ENCODE data around the gene MEF2B. TPM values are rescaled to one million over a fixed set of nuclear protein-coding genes. Genes with fewer than 3 reads are reported as not detected.
A peak's percentile ranks its signal among the peaks of the same experiment; 100 is the strongest.

MEF2B gene
- total RNA-seq = 1.2 and 1.3 TPM in 2 replicates
- polyA plus RNA-seq = 0.52 and 0.65 TPM in 2 replicates
- 0.21 and 0.49 TPM in 2 replicates for polyA plus RNA-seq (2011; cell fraction: cytosol; rRNA removed)
- 1.4 and 1.7 TPM in 2 replicates for polyA plus RNA-seq (2011; cell fraction: nucleus; rRNA removed)
- 0.48 and 0.86 TPM in 2 replicates for polyA plus RNA-seq (2012)
- not detected in 2 replicates for polyA minus RNA-seq
- polyA minus RNA-seq (2011; cell fraction: cytosol; rRNA and poly(A)+ RNA removed) = not detected
- polyA minus RNA-seq (2011; cell fraction: nucleus; rRNA and poly(A)+ RNA removed) = 1.8 TPM in 1 of 2 replicates, not detected in the other
- percentile 36 among the genes with signal in this experiment for Bru-seq, nascent RNA
- percentile 54 among the genes with signal in this experiment for BruChase-seq, experiment 1, labeled RNA remaining after a 6-hour chase
- percentile 37 among the genes with signal in this experiment for BruChase-seq, experiment 2, labeled RNA remaining after a 2-hour chase
- long read RNA-seq, partial matches to known transcripts = 0 of 1 reads
- long read RNA-seq, other reads (novel, unspliced or antisense) = 1 of 1 reads

DNA sequence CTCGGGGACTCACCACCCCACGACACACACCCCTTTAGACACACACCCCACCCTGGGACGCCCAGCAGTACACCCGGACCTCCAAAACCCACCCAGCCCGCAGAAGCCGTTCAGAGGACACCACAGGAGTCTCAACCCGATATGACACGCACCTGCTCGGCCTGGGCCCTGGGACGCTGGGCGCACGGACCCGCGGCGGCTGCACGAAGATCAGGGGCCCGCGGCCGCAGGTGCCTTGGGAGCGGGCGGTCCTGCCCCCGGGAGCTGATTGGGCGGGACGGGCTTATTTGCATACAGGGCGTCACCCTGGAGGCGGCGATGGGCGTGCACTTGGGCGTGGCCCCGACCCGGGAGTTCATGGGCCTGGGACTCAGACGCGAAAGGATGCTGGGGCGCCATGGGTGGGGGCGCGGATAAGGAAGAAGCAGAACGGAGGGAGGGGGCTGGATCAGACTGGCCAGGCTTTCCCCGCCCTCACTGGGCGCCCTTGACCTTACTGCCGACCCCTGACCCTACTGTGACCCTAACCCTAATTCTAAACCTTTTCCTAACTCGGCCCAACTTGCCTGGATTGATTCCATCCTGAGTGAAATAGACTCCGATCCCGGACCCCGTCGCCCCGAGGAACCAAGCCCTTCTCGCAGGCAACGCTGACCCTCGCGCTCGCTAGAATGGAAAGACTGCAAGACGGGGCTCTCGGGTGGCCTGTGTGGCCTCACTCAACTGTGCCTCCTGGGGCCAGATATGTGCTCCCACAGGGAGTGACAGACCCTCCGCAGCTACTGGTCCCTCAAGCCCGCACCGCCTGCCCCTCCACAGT, at the start of gene MEF2B:
Gene MEF2B (minus strand): TSS at position 211 of the 820 bp plus-strand sequence. CDS start 19,528 bp downstream, outside the sequence.
- Histone ChIP-seq H3K27ac (ENCODE audit: insufficient read depth, low read depth, low read length) (no peak within 1 kb of the TSS), H3K79me2 (ENCODE audit: control insufficient read depth, insufficient read depth, low read length) (no peaks in the 10 kb centered on the region), H3K4me2 (ENCODE audit: insufficient read depth, low read length) (peak within 1 kb of the TSS; percentile 30), H3K27me3 (ENCODE audit: control insufficient read depth in 2 of 2, insufficient read depth in 2 of 2, low read length in 2 of 2) (no peaks in the 10 kb centered on the region), H3K36me3 (ENCODE audit: control insufficient read depth in 2 of 2, extremely low read depth in 1 of 2, insufficient read depth in 2 of 2, low read length in 2 of 2) (no peaks in the 10 kb centered on the region), H3K9ac (replicated peaks; ENCODE audit: extremely low read depth, insufficient read depth, low read length) (no peak within 1 kb of the TSS), H3K4me1 (ENCODE audit: control insufficient read depth, extremely low read depth, insufficient read depth, low read length) (peaks cover 5% of the 10 kb centered on the region), H4K20me1 (replicated peaks; ENCODE audit: control insufficient read depth, extremely low read depth, insufficient read depth, low read length) (no peaks in the 10 kb centered on the region), H3K4me3 (replicated peaks in 1 of 3; ENCODE audit: insufficient read depth in 1 of 3, low read depth in 1 of 3, low read length in 3 of 3) (no peak within 1 kb of the TSS), H2AFZ (ENCODE audit: low read depth, low read length) (no peak within 1 kb of the TSS), H3K9me1 (replicated peaks; ENCODE audit: control insufficient read depth, extremely low read depth, insufficient read depth, low read length) (no peaks in the 10 kb centered on the region), H3K9me3 (replicated peaks; ENCODE audit: control insufficient read depth, insufficient read depth, low read length) (no peaks in the 10 kb centered on the region)
- DNase-seq (ENCODE audit: low read depth, low spot score) (peak; percentile 58), FAIRE-seq (peak; percentile 85)
- BruUV-seq (replicated peaks) = no TSS peak
- TF ChIP-seq GATA2 (IDR thresholded peaks at IDR 0.05; ENCODE audit: insufficient read depth, insufficient read length, low read depth, low read length) (no peak), MYC (IDR thresholded peaks at IDR 0.05; ENCODE audit: low read depth, low read length) (no peak), EZH2 (IDR thresholded peaks at IDR 0.05; ENCODE audit: borderline replicate concordance, low read depth, low read length, severe bottlenecking) (no peak), FOS (IDR thresholded peaks at IDR 0.05; ENCODE audit: borderline replicate concordance, insufficient read depth, low read length) (no peak), POLR2AphosphoS5 (IDR thresholded peaks at IDR 0.05; ENCODE audit: insufficient read depth, low read depth, low read length) (no peak), POLR2A (IDR thresholded peaks at IDR 0.05; ENCODE audit: low read depth, low read length) (no peak), CTCF (IDR thresholded peaks at IDR 0.05; ENCODE audit: extremely low read depth in 1 of 2, insufficient read depth in 1 of 2, low read depth in 1 of 2, low read length in 2 of 2) (no peak), JUN (IDR thresholded peaks at IDR 0.05; ENCODE audit: borderline replicate concordance, insufficient read depth, insufficient read length, low read depth) (no peak)
- TF ChIP-seq, protein P1, sequence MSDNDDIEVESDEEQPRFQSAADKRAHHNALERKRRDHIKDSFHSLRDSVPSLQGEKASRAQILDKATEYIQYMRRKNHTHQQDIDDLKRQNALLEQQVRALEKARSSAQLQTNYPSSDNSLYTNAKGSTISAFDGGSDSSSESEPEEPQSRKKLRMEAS (IDR thresholded peaks at IDR 0.05; ENCODE audit: insufficient read depth, insufficient read length) = no peak
- ChIA-PET CTCF (interaction anchor here (2.3 kb wide), 1 partner anchor 24 kb away, joined by 8 read pairs; no protein-coding TSS in a partner anchor), POLR2A (no interaction called here)
- intact Hi-C loops (cut with micrococcal nuclease) = no loop called here
- dilution Hi-C loops (cut with MboI; ENCODE audit: extremely low pct_ligation_motif_present, low sequenced_read_pairs) = no loop called here
